SK-N-SH (cell line): Measurements from ENCODE around the gene CDH4. TPM values are rescaled to one million over a fixed set of nuclear protein-coding genes. Genes with fewer than 3 reads are reported as not detected.

ENCODE experiments used
- CTCF ChIA-PET: fragments of 300-600, 350-600 bp; formaldehyde crosslinking; extraction: SDS; loops from one replicate; lab custom pipeline; 2021; lab: Yijun Ruan, JAX
- POLR2A ChIA-PET: fragments of 350-600 bp; sonication (Branson Sonifier 250); formaldehyde crosslinking; extraction: SDS; loops from one replicate; lab custom pipeline; 2020; ENCODE audit warnings: antibody characterized with exemption, inconsistent platforms; lab: Yijun Ruan, JAX
- DNase-seq: peaks from one replicate; pipeline ENCODE4 v3.0.0; 2012
- H2AFZ ChIP-seq: fragments of 200-600 bp; sonication (generic); 2 replicates; pipeline ENCODE4 v1.8.1; 2016; ENCODE audit warnings: antibody characterized with exemption, mild to moderate bottlenecking, low read depth
- H3F3A ChIP-seq: fragments of 200-600 bp; sonication (generic); replicated peaks from 2 replicates; pipeline ENCODE3; 2016; ENCODE audit warnings: antibody characterized with exemption, mild to moderate bottlenecking; ENCODE audit not compliant: insufficient read depth
- H3K27ac ChIP-seq, 2 experiments: fragments of 200-500 bp in 1 of 2; fragments of 200-600 bp in 1 of 2; sonication (Bioruptor generic) in 1 of 2; sonication (generic), shearing (Covaris generic) in 1 of 2; 2 replicates each; pipeline versions ENCODE4 v1.5.1 to v1.6.1; 2014 to 2016; ENCODE audit warnings: low read depth in 2 of 2, inconsistent platforms in 1 of 2, low read length in 1 of 2, mild to moderate bottlenecking in 1 of 2, mixed read lengths in 1 of 2
- H3K27me3 ChIP-seq: fragments of 200-600 bp; sonication (generic), shearing (Covaris generic); 2 replicates; pipeline ENCODE4 v1.6.1; 2016; ENCODE audit warnings: mixed run types; ENCODE audit not compliant: insufficient read depth
- H3K36me3 ChIP-seq, 2 experiments: fragments of 200-500 bp in 1 of 2; fragments of 200-600 bp in 1 of 2; sonication (Bioruptor generic) in 1 of 2; sonication (generic) in 1 of 2; replicated peaks in 1 of 2; 2 replicates each; pipeline versions ENCODE3 to v1.5.1; 2014 to 2016; ENCODE audit warnings: low read length in 1 of 2, mild to moderate bottlenecking in 1 of 2; ENCODE audit not compliant: insufficient read depth in 2 of 2, control insufficient read depth in 1 of 2
- H3K4me1 ChIP-seq, 2 experiments: fragments of 200-500 bp in 1 of 2; fragments of 200-600 bp in 1 of 2; sonication (Bioruptor generic) in 1 of 2; sonication (generic), shearing (Covaris generic) in 1 of 2; 2 replicates each; pipeline versions ENCODE4 v1.5.1 to v1.6.1; 2014 to 2016; ENCODE audit warnings: low read depth in 1 of 2, low read length in 1 of 2, mixed run types in 1 of 2; ENCODE audit not compliant: insufficient read depth in 2 of 2, control insufficient read depth in 1 of 2
- H3K4me2 ChIP-seq: fragments of 200-600 bp; sonication (generic), shearing (Covaris generic); 2 replicates; pipeline ENCODE4 v1.6.1; 2017; ENCODE audit warnings: mixed run types
- H3K4me3 ChIP-seq, 2 experiments: fragments of 200-500 bp in 1 of 2; fragments of 200-600 bp in 1 of 2; sonication (Bioruptor generic) in 1 of 2; sonication (generic), shearing (Covaris generic) in 1 of 2; 2 replicates each; pipeline versions ENCODE4 v1.5.1 to v1.8.1; 2014 to 2016; ENCODE audit warnings: low read depth in 2 of 2, inconsistent platforms in 1 of 2, low read length in 1 of 2, mild to moderate bottlenecking in 1 of 2, mixed read lengths in 1 of 2, moderate library complexity in 1 of 2
- H3K79me2 ChIP-seq: fragments of 200-600 bp; sonication (generic); 2 replicates; pipeline ENCODE4 v1.8.1; 2017; ENCODE audit warnings: mild to moderate bottlenecking; ENCODE audit not compliant: insufficient read depth
- H3K9ac ChIP-seq: fragments of 200-600 bp; sonication (generic); 2 replicates; pipeline ENCODE4 v1.6.1; 2017; ENCODE audit warnings: mixed run types
- H3K9me2 ChIP-seq: fragments of 200-600 bp; sonication (generic); 2 replicates; pipeline ENCODE4 v1.6.1; 2017; ENCODE audit warnings: mixed run types
- H3K9me3 ChIP-seq: fragments of 200-600 bp; sonication (generic); 2 replicates; pipeline ENCODE4 v1.6.1; 2017; ENCODE audit warnings: mixed run types, mild to moderate bottlenecking, moderate library complexity
- H4K20me1 ChIP-seq: fragments of 200-600 bp; sonication (generic); 2 replicates; pipeline ENCODE4 v1.6.1; 2017; ENCODE audit warnings: mild to moderate bottlenecking, mixed run types; ENCODE audit not compliant: insufficient read depth
- EP300 ChIP-seq, 2 experiments: IDR thresholded peaks; 2 replicates each; pipeline versions ENCODE4 v1.4.0 to v1.6.1; 2012; ENCODE audit warnings: borderline replicate concordance in 1 of 2, low read depth in 1 of 2, low read length in 1 of 2
- FOXJ3 ChIP-seq: sonication (generic); formaldehyde crosslinking; IDR thresholded peaks from 2 replicates; pipeline ENCODE4 v1.5.1; 2020; ENCODE audit warnings: mild to moderate bottlenecking, missing genetic modification reagents
- GABPA ChIP-seq: IDR thresholded peaks from 2 replicates; pipeline ENCODE4 v1.4.0; 2012; ENCODE audit warnings: low read depth, mild to moderate bottlenecking
- GATA2 ChIP-seq: sonication (generic); formaldehyde crosslinking; IDR thresholded peaks from 2 replicates; pipeline ENCODE4 v1.5.0; 2020; ENCODE audit warnings: mild to moderate bottlenecking, missing genetic modification reagents
- MXI1 ChIP-seq: IDR thresholded peaks from 2 replicates; pipeline ENCODE4 v1.6.1; 2012; ENCODE audit warnings: mild to moderate bottlenecking, low read depth, low read length, improper control_type of control experiment
- NFIC ChIP-seq: IDR thresholded peaks from 2 replicates; pipeline ENCODE4 v1.4.0; 2012; ENCODE audit warnings: borderline replicate concordance
- NRF1 ChIP-seq: IDR thresholded peaks from 2 replicates; pipeline ENCODE4 v1.6.1; 2012; ENCODE audit warnings: low read depth, mild to moderate bottlenecking, low read length
- RFX5 ChIP-seq: IDR thresholded peaks from 2 replicates; pipeline ENCODE4 v1.6.1; 2012; ENCODE audit warnings: mild to moderate bottlenecking, improper control_type of control experiment, low read length
- RXRA ChIP-seq: IDR thresholded peaks from 2 replicates; pipeline ENCODE4 v1.4.0; 2012; ENCODE audit warnings: low read depth, mild to moderate bottlenecking, borderline replicate concordance
- TAF1 ChIP-seq: IDR thresholded peaks from 2 replicates; pipeline ENCODE4 v1.6.1; 2012; ENCODE audit warnings: low read depth, mild to moderate bottlenecking, low read length, moderate library complexity, borderline replicate concordance
- WGBS: methylation state at CpG from one replicate; pipeline ENCODE4 v1.1.6; 2017; ENCODE audit warnings: low lambda C conversion rate; 5-methylcytosine and 5-hydroxymethylcytosine counted together
- polyA plus RNA-seq, 3 experiments: library from polyadenylated mRNA; depleted of rRNA; stranded (reverse); fragments of >200 nt; gene quantifications; 2 replicates each; pipeline ENCODE4 v1.2.3, GENCODE V29; 2012
- TF ChIP-seq, protein P1 (sequence below): IDR thresholded peaks from 2 replicates; pipeline ENCODE4 v1.4.0; 2012; ENCODE audit warnings: low read depth
- TF ChIP-seq, protein P2 (sequence below): fragments of 200-600 bp; sonication (generic); IDR thresholded peaks from 2 replicates; pipeline ENCODE4 v1.6.1; 2017; ENCODE audit warnings: antibody characterized with exemption, mild to moderate bottlenecking, moderate library complexity
- TF ChIP-seq, protein P3 (sequence below): fragments of 150-350 bp; IDR thresholded peaks from 2 replicates; pipeline ENCODE4 v1.6.1; 2016; ENCODE audit warnings: mild to moderate bottlenecking, low read depth, low read length
- TF ChIP-seq, protein P4 (sequence below): IDR thresholded peaks from 2 replicates; pipeline ENCODE4 v1.4.0; 2012; ENCODE audit warnings: low read depth, borderline replicate concordance

The CDH4 gene
- polyA plus RNA-seq, 1 of the 3 experiments (the other 2 are of a cell fraction), result not detected

DNA sequence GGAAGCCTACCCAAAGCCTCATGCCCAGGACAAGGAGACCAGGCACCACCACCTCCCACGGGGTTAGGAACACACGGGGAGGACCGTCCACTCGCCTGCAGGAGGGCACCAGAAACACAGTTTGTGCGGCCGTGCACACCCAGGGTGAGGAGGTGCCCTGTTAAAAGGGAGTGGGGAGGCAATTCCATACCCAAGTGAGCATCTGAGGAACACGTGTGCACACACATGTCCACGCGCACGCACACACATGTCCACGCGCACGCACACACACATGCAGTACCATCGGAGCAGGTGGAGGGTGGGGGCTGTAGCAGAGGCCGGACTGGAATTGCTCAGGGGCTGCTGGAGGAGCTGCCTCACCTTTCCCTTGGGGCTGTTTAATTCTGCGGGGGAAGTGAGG, 554.3 kb downstream of the CDH4 start:
- H3K36me3 ChIP-seq, result no peaks in the 10 kb centered on the region
- H3K27me3 ChIP-seq, result no peaks in the 10 kb centered on the region
- no peak overlapping the region for H3K4me3 ChIP-seq
- DNase-seq, result no peak
- H3K27ac ChIP-seq, result no peak overlapping the region
- H3K4me1 ChIP-seq, result no peaks in the 10 kb centered on the region
- WGBS, result 69% methylated on average over 12 of the region's 16 CpGs
- no peak overlapping the region for H3K4me2 ChIP-seq
- CTCF ChIA-PET, result no interaction called here
- no peaks in the 10 kb centered on the region for H4K20me1 ChIP-seq
- no peaks in the 10 kb centered on the region for H3K9me3 ChIP-seq
- no peak overlapping the region for H2AFZ ChIP-seq
- TF ChIP-seq NFIC (no peak), EP300 (IDR thresholded peaks at IDR 0.05; ENCODE audit: borderline replicate concordance in 1 of 2, low read depth in 1 of 2, low read length in 1 of 2) (no peak), MXI1 (no peak), GATA2 (CRISPR knock-in tag) (no peak), RFX5 (no peak), GABPA (no peak)
- TF ChIP-seq, protein P1, sequence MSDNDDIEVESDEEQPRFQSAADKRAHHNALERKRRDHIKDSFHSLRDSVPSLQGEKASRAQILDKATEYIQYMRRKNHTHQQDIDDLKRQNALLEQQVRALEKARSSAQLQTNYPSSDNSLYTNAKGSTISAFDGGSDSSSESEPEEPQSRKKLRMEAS, result no peak
- TF ChIP-seq, protein P2, sequence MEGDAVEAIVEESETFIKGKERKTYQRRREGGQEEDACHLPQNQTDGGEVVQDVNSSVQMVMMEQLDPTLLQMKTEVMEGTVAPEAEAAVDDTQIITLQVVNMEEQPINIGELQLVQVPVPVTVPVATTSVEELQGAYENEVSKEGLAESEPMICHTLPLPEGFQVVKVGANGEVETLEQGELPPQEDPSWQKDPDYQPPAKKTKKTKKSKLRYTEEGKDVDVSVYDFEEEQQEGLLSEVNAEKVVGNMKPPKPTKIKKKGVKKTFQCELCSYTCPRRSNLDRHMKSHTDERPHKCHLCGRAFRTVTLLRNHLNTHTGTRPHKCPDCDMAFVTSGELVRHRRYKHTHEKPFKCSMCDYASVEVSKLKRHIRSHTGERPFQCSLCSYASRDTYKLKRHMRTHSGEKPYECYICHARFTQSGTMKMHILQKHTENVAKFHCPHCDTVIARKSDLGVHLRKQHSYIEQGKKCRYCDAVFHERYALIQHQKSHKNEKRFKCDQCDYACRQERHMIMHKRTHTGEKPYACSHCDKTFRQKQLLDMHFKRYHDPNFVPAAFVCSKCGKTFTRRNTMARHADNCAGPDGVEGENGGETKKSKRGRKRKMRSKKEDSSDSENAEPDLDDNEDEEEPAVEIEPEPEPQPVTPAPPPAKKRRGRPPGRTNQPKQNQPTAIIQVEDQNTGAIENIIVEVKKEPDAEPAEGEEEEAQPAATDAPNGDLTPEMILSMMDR, result no peak
- TF ChIP-seq, protein P3, sequence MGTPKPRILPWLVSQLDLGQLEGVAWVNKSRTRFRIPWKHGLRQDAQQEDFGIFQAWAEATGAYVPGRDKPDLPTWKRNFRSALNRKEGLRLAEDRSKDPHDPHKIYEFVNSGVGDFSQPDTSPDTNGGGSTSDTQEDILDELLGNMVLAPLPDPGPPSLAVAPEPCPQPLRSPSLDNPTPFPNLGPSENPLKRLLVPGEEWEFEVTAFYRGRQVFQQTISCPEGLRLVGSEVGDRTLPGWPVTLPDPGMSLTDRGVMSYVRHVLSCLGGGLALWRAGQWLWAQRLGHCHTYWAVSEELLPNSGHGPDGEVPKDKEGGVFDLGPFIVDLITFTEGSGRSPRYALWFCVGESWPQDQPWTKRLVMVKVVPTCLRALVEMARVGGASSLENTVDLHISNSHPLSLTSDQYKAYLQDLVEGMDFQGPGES, result no peak
- POLR2A ChIA-PET, result no interaction called here
- no peak overlapping the region for H3K9ac ChIP-seq
- no peaks in the 10 kb centered on the region for H3K79me2 ChIP-seq
- H3F3A ChIP-seq, result no peaks in the 10 kb centered on the region
- H3K9me2 ChIP-seq, result no peaks in the 10 kb centered on the region

DNA sequence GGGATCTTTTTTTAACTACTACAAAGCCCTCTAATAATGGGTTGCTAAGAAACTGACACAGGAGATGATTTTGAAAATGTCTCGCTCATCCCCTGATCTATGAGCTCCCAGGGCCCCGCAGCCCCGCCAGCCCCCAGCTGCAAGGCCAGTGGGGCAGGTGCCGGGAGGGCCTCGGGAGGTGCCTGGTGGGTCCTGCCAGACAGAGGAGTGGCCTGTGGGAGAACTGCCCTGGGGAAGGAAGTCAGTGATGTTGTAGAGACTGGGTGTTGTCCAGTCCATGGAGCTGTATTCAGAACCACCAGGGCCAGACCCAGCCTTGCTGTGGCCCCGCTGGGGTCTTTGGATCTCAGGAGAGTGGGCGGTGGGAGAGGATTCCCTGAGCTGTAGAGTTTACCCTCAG, 554.9 kb downstream of the CDH4 start:
- POLR2A ChIA-PET, result no interaction called here
- Histone ChIP-seq H3F3A (no peaks in the 10 kb centered on the region), H3K9ac (no peak overlapping the region), H2AFZ (no peak overlapping the region), H4K20me1 (no peaks in the 10 kb centered on the region), H3K9me3 (no peaks in the 10 kb centered on the region), H3K27me3 (no peaks in the 10 kb centered on the region), H3K36me3 (no peaks in the 10 kb centered on the region), H3K9me2 (no peaks in the 10 kb centered on the region), H3K27ac (no peak overlapping the region), H3K4me3 (no peak overlapping the region), H3K4me1 (no peaks in the 10 kb centered on the region), H3K4me2 (no peak overlapping the region), H3K79me2 (no peaks in the 10 kb centered on the region)
- CTCF ChIA-PET, result no interaction called here
- no peak for TF ChIP-seq RXRA
- TF ChIP-seq, protein P4, sequence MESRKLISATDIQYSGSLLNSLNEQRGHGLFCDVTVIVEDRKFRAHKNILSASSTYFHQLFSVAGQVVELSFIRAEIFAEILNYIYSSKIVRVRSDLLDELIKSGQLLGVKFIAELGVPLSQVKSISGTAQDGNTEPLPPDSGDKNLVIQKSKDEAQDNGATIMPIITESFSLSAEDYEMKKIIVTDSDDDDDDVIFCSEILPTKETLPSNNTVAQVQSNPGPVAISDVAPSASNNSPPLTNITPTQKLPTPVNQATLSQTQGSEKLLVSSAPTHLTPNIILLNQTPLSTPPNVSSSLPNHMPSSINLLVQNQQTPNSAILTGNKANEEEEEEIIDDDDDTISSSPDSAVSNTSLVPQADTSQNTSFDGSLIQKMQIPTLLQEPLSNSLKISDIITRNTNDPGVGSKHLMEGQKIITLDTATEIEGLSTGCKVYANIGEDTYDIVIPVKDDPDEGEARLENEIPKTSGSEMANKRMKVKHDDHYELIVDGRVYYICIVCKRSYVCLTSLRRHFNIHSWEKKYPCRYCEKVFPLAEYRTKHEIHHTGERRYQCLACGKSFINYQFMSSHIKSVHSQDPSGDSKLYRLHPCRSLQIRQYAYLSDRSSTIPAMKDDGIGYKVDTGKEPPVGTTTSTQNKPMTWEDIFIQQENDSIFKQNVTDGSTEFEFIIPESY, result no peak
- TF ChIP-seq TAF1, result no peak
- TF ChIP-seq GATA2 (CRISPR knock-in tag), result no peak
- TF ChIP-seq FOXJ3 (CRISPR knock-in tag), result no peak
- no peak for TF ChIP-seq NRF1
- no peak for TF ChIP-seq MXI1
- DNase-seq, result no peak
- 47% methylated on average over 5 of the region's 7 CpGs for WGBS
